Measurements from ENCODE around the gene EPG5.

Gene EPG5

DNA sequence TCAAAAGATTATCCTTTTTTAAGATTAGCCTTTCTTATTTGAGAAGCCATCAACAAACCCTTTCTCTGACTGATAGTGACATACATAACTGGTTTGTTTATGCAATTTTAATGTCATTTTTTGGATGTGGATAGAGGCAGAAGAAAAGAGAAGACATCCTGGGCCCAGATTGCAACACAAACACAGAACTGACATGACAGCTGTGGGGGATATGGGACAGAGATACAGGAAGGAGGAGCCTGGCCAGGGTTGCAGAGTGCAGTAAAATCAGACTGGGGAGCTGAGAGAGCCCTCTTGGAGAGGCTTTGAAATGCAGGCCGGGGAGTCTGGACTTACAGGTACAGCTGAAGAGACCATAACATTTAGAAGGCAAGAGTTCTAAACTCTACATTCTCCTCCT is 76.5 kb downstream of the EPG5 start:
- no peak for DNase-seq (ENCODE audit: low read depth in 2 of 2)
- no peak overlapping the region for H3K4me3 ChIP-seq (replicated peaks in 1 of 2; ENCODE audit: low read depth in 2 of 2, low read length in 2 of 2)
- no peak for TF ChIP-seq CTCF (IDR thresholded peaks at IDR 0.05; ENCODE audit: low read depth, low read length)

DNA sequence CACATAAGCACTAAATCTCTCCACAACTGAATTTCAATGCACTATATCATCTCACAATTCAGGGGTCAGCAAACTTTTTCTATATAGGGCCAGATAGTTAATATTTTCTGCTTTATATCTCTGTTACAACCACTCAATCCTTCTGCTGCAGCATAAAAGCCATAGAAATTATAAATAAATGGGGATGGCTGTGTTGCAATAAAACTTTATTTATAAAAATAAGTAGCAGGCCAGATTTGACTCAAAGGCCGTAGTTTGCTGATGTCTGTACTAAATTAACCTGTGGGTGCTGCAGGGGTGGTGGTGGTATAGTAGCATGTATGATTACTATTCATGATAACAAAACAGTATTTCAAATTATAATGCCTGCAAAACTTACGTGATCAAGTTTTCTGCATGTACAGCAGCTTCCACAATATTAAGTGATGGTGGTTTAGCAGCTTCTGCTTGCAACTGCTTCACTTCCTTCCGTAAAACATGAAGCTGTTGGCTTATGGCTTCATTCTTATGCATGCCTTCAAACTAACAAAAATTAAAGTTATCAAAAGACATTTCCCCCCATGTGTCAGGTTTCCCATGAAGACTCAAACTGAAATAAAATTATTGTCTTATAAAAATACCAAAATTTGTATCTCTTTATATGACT is 77.6 kb downstream of the EPG5 start:
- no peak for DNase-seq (ENCODE audit: low read depth in 2 of 2)
- TF ChIP-seq CTCF (IDR thresholded peaks at IDR 0.05; ENCODE audit: low read depth, low read length) = no peak
- H3K4me3 ChIP-seq (replicated peaks in 1 of 2; ENCODE audit: low read depth in 2 of 2, low read length in 2 of 2) = no peak overlapping the region

DNA sequence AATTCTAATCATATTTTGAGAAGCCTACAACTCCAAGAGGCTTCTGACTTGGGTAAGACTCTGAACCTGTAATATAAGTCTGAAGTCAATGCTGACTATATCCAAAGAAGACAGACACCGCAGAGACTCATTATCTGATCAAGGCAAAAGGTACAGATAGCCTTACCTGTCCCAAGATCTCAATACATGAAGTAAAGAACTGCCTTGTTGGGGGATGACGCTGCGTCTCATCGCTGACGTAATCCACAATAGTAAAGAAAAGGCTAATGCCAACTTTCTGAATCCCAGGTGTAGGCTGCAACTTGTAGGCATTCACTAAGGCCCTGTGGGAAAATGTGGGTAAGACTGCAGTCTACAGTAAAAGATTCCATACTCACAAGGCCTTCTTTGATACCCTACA is 79.5 kb downstream of the EPG5 start:
- no peak for DNase-seq (ENCODE audit: low read depth in 2 of 2)
- H3K4me3 ChIP-seq (replicated peaks in 1 of 2; ENCODE audit: low read depth in 2 of 2, low read length in 2 of 2) = no peak overlapping the region

GRCh38 chr18:45880876-45881558 is 86.1 kb downstream of the EPG5 start:
- H3K4me3 ChIP-seq (replicated peaks in 1 of 2; ENCODE audit: low read depth in 2 of 2, low read length in 2 of 2) = no peak overlapping the region
- no peak for TF ChIP-seq CTCF (IDR thresholded peaks at IDR 0.05; ENCODE audit: low read depth, low read length)
- no peak for DNase-seq (ENCODE audit: low read depth in 2 of 2)

More for the DNA sequence above, 79.5 kb downstream of the EPG5 start:
- TF ChIP-seq CTCF (IDR thresholded peaks at IDR 0.05; ENCODE audit: low read depth, low read length) = no peak

GRCh38 chr18:45879681-45880655 is 87.2 kb downstream of the EPG5 start:
- DNase-seq (ENCODE audit: low read depth in 2 of 2) = peak; percentile 73 to 74
- no peak overlapping the region for H3K4me3 ChIP-seq (replicated peaks in 1 of 2; ENCODE audit: low read depth in 2 of 2, low read length in 2 of 2)
- peak; percentile 99 for TF ChIP-seq CTCF (IDR thresholded peaks at IDR 0.05; ENCODE audit: low read depth, low read length)

GRCh38 chr18:45877403-45877802 is 89.7 kb downstream of the EPG5 start:
- DNase-seq (ENCODE audit: low read depth in 2 of 2) = no peak
- no peak overlapping the region for H3K4me3 ChIP-seq (replicated peaks in 1 of 2; ENCODE audit: low read depth in 2 of 2, low read length in 2 of 2)
- TF ChIP-seq CTCF (IDR thresholded peaks at IDR 0.05; ENCODE audit: low read depth, low read length) = no peak
